ENCODE data around the gene SRPK2. TPM values are rescaled to one million over a fixed set of nuclear protein-coding genes. Genes with fewer than 3 reads are reported as not detected.

The SRPK2 gene
- total and polyA plus RNA-seq, 2 donors (not counting 1 experiment from before 2014, with no cell fraction given), result 15.2 to 108 TPM

GRCh38 chr7:105205592-105206237, 183.0 kb downstream of the SRPK2 start:
- Histone ChIP-seq H3K79me2 (ENCODE audit: control insufficient read depth, insufficient read depth, low read length) (peaks cover 74% of the 10 kb centered on the region), H3K36me3 (replicated peaks in 1 of 2; ENCODE audit: control extremely low read depth in 1 of 2, control insufficient read depth in 1 of 2, extremely low read depth in 1 of 2, insufficient read depth in 2 of 2, low read length in 1 of 2) (peaks cover 0 to 12% of the 10 kb centered on the region in 2 experiments), H3K27me3 (replicated peaks in 1 of 4; ENCODE audit: control extremely low read depth in 1 of 4, control insufficient read depth in 3 of 4, insufficient read depth in 4 of 4, low read length in 3 of 4) (no peaks in the 10 kb centered on the region), H3K9me3 (ENCODE audit: control extremely low read depth in 1 of 3, control insufficient read depth in 2 of 3, insufficient read depth in 1 of 3, low read length in 2 of 3) (no peaks in the 10 kb centered on the region), H2AFZ (ENCODE audit: insufficient read depth, low read depth, low read length, poor library complexity, severe bottlenecking) (no peak overlapping the region), H3K4me2 (replicated peaks; ENCODE audit: low read depth, low read length, poor library complexity, severe bottlenecking) (no peak overlapping the region), H3K4me1 (ENCODE audit: control insufficient read depth in 2 of 2, insufficient read depth in 2 of 2, low read length in 2 of 2) (peaks cover 30 to 34% of the 10 kb centered on the region in 2 donors), H3K4me3 (ENCODE audit: control extremely low read depth in 1 of 5, extremely low read depth in 1 of 5, insufficient read depth in 1 of 5, low read depth in 2 of 5, low read length in 4 of 5) (no peak overlapping the region), H3K9ac (ENCODE audit: low read length) (no peak overlapping the region), H3K27ac (ENCODE audit: low read length in 2 of 2) (no peak overlapping the region), H4K20me1 (ENCODE audit: control insufficient read depth, insufficient read depth, low read length, poor library complexity, severe bottlenecking) (peaks cover 45% of the 10 kb centered on the region)
- CTCF ChIA-PET, result no interaction called here
- Mint-ChIP-seq H3K4me3 (no peak overlapping the region), H3K27me3 (no peaks in the 10 kb centered on the region), H3K4me1 (peaks cover 56% of the 10 kb centered on the region), H3K9me3 (ENCODE audit: insufficient read depth) (no peaks in the 10 kb centered on the region), H3K27ac (no peak overlapping the region)
- ATAC-seq (ENCODE audit: low read depth) (no peak), DNase-seq (no peak)
- TF ChIP-seq CTCF (IDR thresholded peaks at IDR 0.05) (no peak), EZH2 (IDR thresholded peaks at IDR 0.05; ENCODE audit: borderline replicate concordance, insufficient read depth, low read depth, low read length, poor library complexity, severe bottlenecking) (no peak)
- WGBS (ENCODE audit: insufficient coverage), result 100% methylated on average over 2 of the region's 7 CpGs
- POLR2A ChIA-PET, result no interaction called here
- intact Hi-C loops (cut with micrococcal nuclease), result no loop called here

- Histone ChIP-seq H4K20me1 (ENCODE audit: control insufficient read depth, insufficient read depth, low read length, poor library complexity, severe bottlenecking) (peaks cover 45% of the 10 kb centered on the region), H3K27me3 (replicated peaks in 1 of 4; ENCODE audit: control extremely low read depth in 1 of 4, control insufficient read depth in 3 of 4, insufficient read depth in 4 of 4, low read length in 3 of 4) (no peaks in the 10 kb centered on the region), H3K79me2 (ENCODE audit: control insufficient read depth, insufficient read depth, low read length) (peaks cover 67% of the 10 kb centered on the region), H3K27ac (ENCODE audit: low read length in 2 of 2) (no peak overlapping the region), H2AFZ (ENCODE audit: insufficient read depth, low read depth, low read length, poor library complexity, severe bottlenecking) (no peak overlapping the region), H3K4me3 (ENCODE audit: control extremely low read depth in 1 of 5, extremely low read depth in 1 of 5, insufficient read depth in 1 of 5, low read depth in 2 of 5, low read length in 4 of 5) (no peak overlapping the region), H3K4me2 (replicated peaks; ENCODE audit: low read depth, low read length, poor library complexity, severe bottlenecking) (no peak overlapping the region), H3K9me3 (ENCODE audit: control extremely low read depth in 1 of 3, control insufficient read depth in 2 of 3, insufficient read depth in 1 of 3, low read length in 2 of 3) (no peaks in the 10 kb centered on the region), H3K36me3 (replicated peaks in 1 of 2; ENCODE audit: control extremely low read depth in 1 of 2, control insufficient read depth in 1 of 2, extremely low read depth in 1 of 2, insufficient read depth in 2 of 2, low read length in 1 of 2) (peaks cover 0 to 17% of the 10 kb centered on the region in 2 experiments), H3K4me1 (ENCODE audit: control insufficient read depth in 2 of 2, insufficient read depth in 2 of 2, low read length in 2 of 2) (peaks cover 22 to 27% of the 10 kb centered on the region in 2 donors), H3K9ac (ENCODE audit: low read length) (no peak overlapping the region)
- CTCF ChIA-PET, result interaction anchor here (0.9 kb wide), 1 partner anchor 21 kb away, joined by 3 read pairs; no protein-coding TSS in a partner anchor
- no peak overlapping the region for H3K27ac Mint-ChIP-seq
- ATAC-seq (ENCODE audit: low read depth) (no peak), DNase-seq (no peak)
- H3K9me3 Mint-ChIP-seq (ENCODE audit: insufficient read depth), result no peaks in the 10 kb centered on the region
- no peak for TF ChIP-seq CTCF (IDR thresholded peaks at IDR 0.05)
- TF ChIP-seq EZH2 (IDR thresholded peaks at IDR 0.05; ENCODE audit: borderline replicate concordance, insufficient read depth, low read depth, low read length, poor library complexity, severe bottlenecking), result no peak
- intact Hi-C loops (cut with micrococcal nuclease), result no loop called here
- peaks cover 48% of the 10 kb centered on the region for H3K4me1 Mint-ChIP-seq
- no peak overlapping the region for H3K4me3 Mint-ChIP-seq
- H3K27me3 Mint-ChIP-seq, result no peaks in the 10 kb centered on the region
- POLR2A ChIA-PET, result no interaction called here
- WGBS (ENCODE audit: insufficient coverage), result no CpG with 5 or more reads among the region's 2 CpGs
Measured at GRCh38 chr7:105204953-105205352, 183.8 kb downstream of the SRPK2 start.
